Smooth muscle cell (in vitro differentiated cells): ENCODE results near the gene CITED2. TPM values are rescaled to one million over a fixed set of nuclear protein-coding genes. Genes with fewer than 3 reads are reported as not detected.

Source experiments
- DNase-seq: peaks from one replicate; lab custom pipeline; 2025; ENCODE audit not compliant: unreplicated experiment; lab: John Stamatoyannopoulos, UW
- H2AFZ ChIP-seq: fragments of 200-600 bp; sonication (generic); 2 replicates; pipeline ENCODE4 v1.6.0; 2016; ENCODE audit warnings: antibody characterized with exemption, low read depth, mild to moderate bottlenecking
- H3F3A ChIP-seq: fragments of 200-600 bp; sonication (generic); 2 replicates; pipeline ENCODE4 v1.6.0; 2017; ENCODE audit warnings: antibody characterized with exemption, low read depth
- H3K27ac ChIP-seq: fragments of 200-600 bp; sonication (generic); 2 replicates; pipeline ENCODE4 v1.5.1; 2016; ENCODE audit warnings: low read depth, mild to moderate bottlenecking
- H3K27me3 ChIP-seq: fragments of 200-600 bp; sonication (generic); 2 replicates; pipeline ENCODE4 v1.6.1; 2016; ENCODE audit warnings: low read depth, mild to moderate bottlenecking
- H3K36me3 ChIP-seq: fragments of 200-600 bp; sonication (generic); 2 replicates; pipeline ENCODE4 v1.5.1; 2016; ENCODE audit warnings: low read depth
- H3K4me1 ChIP-seq: fragments of 200-600 bp; sonication (generic); 2 replicates; pipeline ENCODE4 v1.5.1; 2016; ENCODE audit warnings: low read depth
- H3K4me2 ChIP-seq: fragments of 200-600 bp; sonication (generic); 2 replicates; pipeline ENCODE4 v1.6.0; 2016; ENCODE audit warnings: mild to moderate bottlenecking
- H3K4me3 ChIP-seq: fragments of 200-600 bp; sonication (generic); 2 replicates; pipeline ENCODE4 v1.5.1; 2016; ENCODE audit warnings: mild to moderate bottlenecking
- H3K79me2 ChIP-seq: fragments of 200-600 bp; sonication (generic); 2 replicates; pipeline ENCODE4 v1.6.0; 2016; ENCODE audit warnings: low read depth, mild to moderate bottlenecking
- H3K9ac ChIP-seq: fragments of 200-600 bp; sonication (generic); 2 replicates; pipeline ENCODE4 v1.6.0; 2016; ENCODE audit warnings: low read depth
- H3K9me3 ChIP-seq: fragments of 200-600 bp; sonication (generic); replicated peaks from 2 replicates; pipeline ENCODE4 v1.5.1; 2016; ENCODE audit warnings: low read depth
- H4K20me1 ChIP-seq: fragments of 200-600 bp; sonication (generic); 2 replicates; pipeline ENCODE4 v1.6.0; 2016; ENCODE audit warnings: low read depth
- CTCF ChIP-seq: fragments of 200-600 bp; sonication (generic); IDR thresholded peaks from 2 replicates; pipeline ENCODE4 v1.5.1; 2017; ENCODE audit warnings: borderline replicate concordance, mild to moderate bottlenecking, antibody characterized with exemption; ENCODE audit not compliant: insufficient read depth, poor library complexity, severe bottlenecking
- WGBS: methylation state at CpG from one replicate; pipeline ENCODE4 v1.1.7; 2016; ENCODE audit warnings: low lambda C conversion rate; 5-methylcytosine and 5-hydroxymethylcytosine counted together
- polyA plus RNA-seq: library from polyadenylated mRNA; unstranded; fragments of >200 nt; fragmentation: Nextera tagmentation; extraction: Ambion mirVana; gene quantifications from 2 replicates; pipeline ENCODE4 v1.2.1, GENCODE V29; 2016
- total RNA-seq: library from RNA; depleted of rRNA; stranded (reverse); fragments of >200 nt; gene quantifications from 2 replicates; pipeline ENCODE4 v1.2.3, GENCODE V29; 2014

CITED2 gene
- total and polyA plus RNA-seq, 2 experiments from 2014 or later, result 67.9 to 209 TPM

- Histone ChIP-seq H3K4me2 (no peak overlapping the region), H3K4me1 (no peaks in the 10 kb centered on the region), H3F3A (no peaks in the 10 kb centered on the region), H3K36me3 (no peaks in the 10 kb centered on the region), H3K27me3 (no peaks in the 10 kb centered on the region), H4K20me1 (no peaks in the 10 kb centered on the region), H3K4me3 (no peak overlapping the region), H3K9me3 (no peaks in the 10 kb centered on the region), H3K27ac (no peak overlapping the region), H3K9ac (no peak overlapping the region), H2AFZ (no peak overlapping the region), H3K79me2 (no peaks in the 10 kb centered on the region)
- WGBS, result 71% methylated on average over 1 of the region's 1 CpG
- TF ChIP-seq CTCF, result no peak
- DNase-seq, result no peak
These were observed 50.2 kb downstream of the CITED2 start for GRCh38 chr6:139324301-139324555.

- no peak overlapping the region for H3K4me2 ChIP-seq
- H3K27me3 ChIP-seq, result no peaks in the 10 kb centered on the region
- DNase-seq, result no peak
- no peaks in the 10 kb centered on the region for H3K4me1 ChIP-seq
- no peak overlapping the region for H2AFZ ChIP-seq
- TF ChIP-seq CTCF, result no peak
- no peaks in the 10 kb centered on the region for H3K36me3 ChIP-seq
- H3K79me2 ChIP-seq, result no peaks in the 10 kb centered on the region
- no peak overlapping the region for H3K9ac ChIP-seq
- no peaks in the 10 kb centered on the region for H3K9me3 ChIP-seq
- H4K20me1 ChIP-seq, result no peaks in the 10 kb centered on the region
- no peak overlapping the region for H3K4me3 ChIP-seq
- WGBS, result 77% methylated on average over 21 of the region's 21 CpGs
- H3K27ac ChIP-seq, result no peak overlapping the region
- H3F3A ChIP-seq, result no peaks in the 10 kb centered on the region
These were observed 50.7 kb downstream of the CITED2 start for GRCh38 chr6:139323511-139324300.

Other genes with a start within 250 kb of the CITED2 start
- 19.7 and 21.3 TPM in 2 replicates for gene HECA, start 239.6 kb downstream of the CITED2 start, total RNA-seq
- 7.2 and 7.7 TPM in 2 replicates for gene HECA, start 239.6 kb downstream of the CITED2 start, polyA plus RNA-seq
- gene TXLNB, start 82.7 kb downstream of the CITED2 start, total RNA-seq, result not detected in 2 replicates
- not detected in 2 replicates for gene TXLNB, start 82.7 kb downstream of the CITED2 start, polyA plus RNA-seq